HL-60 (cell line): Measurements from ENCODE around the gene CYP26A1.

Source experiments
- DNase-seq, 2 experiments: peaks; one replicate each; pipeline ENCODE4 v3.0.0-alpha.2; 2010 to 2020; ENCODE audit warnings: low read depth in 1 of 2, low spot score in 1 of 2
- H3K27ac ChIP-seq: fragments of 250-450 bp; sonication (Bioruptor Pico); replicated peaks from 2 replicates; pipeline ENCODE4 v1.5.1; 2020; ENCODE audit warnings: mild to moderate bottlenecking, moderate library complexity
- H3K27me3 ChIP-seq: fragments of 250-450 bp; sonication (Bioruptor Pico); 2 replicates; pipeline ENCODE4 v1.5.1; 2021; ENCODE audit warnings: mild to moderate bottlenecking, moderate library complexity; ENCODE audit not compliant: insufficient read depth, poor library complexity, severe bottlenecking
- H3K4me3 ChIP-seq: replicated peaks from 2 replicates; pipeline ENCODE4 v1.5.1; 2011; ENCODE audit warnings: mild to moderate bottlenecking, control low read depth, low read length; ENCODE audit not compliant: insufficient read depth
- SPI1 ChIP-seq: IDR thresholded peaks from 2 replicates; pipeline ENCODE4 v1.6.1; 2012; ENCODE audit warnings: low read depth, mild to moderate bottlenecking, borderline replicate concordance
- TF ChIP-seq, protein P1 (sequence below): IDR thresholded peaks from one replicate; pipeline ENCODE4 v1.5.1; 2011; ENCODE audit warnings: low read length, control low read depth, inconsistent platforms; ENCODE audit not compliant: insufficient read depth

The CYP26A1 gene

GRCh38 chr10:93126483-93127052 is 52.9 kb downstream of the CYP26A1 start:
- Histone ChIP-seq H3K27me3 (no peaks in the 10 kb centered on the region), H3K4me3 (no peak overlapping the region), H3K27ac (no peak overlapping the region)
- DNase-seq, result no peak
- no peak for TF ChIP-seq SPI1
- TF ChIP-seq, protein P1, sequence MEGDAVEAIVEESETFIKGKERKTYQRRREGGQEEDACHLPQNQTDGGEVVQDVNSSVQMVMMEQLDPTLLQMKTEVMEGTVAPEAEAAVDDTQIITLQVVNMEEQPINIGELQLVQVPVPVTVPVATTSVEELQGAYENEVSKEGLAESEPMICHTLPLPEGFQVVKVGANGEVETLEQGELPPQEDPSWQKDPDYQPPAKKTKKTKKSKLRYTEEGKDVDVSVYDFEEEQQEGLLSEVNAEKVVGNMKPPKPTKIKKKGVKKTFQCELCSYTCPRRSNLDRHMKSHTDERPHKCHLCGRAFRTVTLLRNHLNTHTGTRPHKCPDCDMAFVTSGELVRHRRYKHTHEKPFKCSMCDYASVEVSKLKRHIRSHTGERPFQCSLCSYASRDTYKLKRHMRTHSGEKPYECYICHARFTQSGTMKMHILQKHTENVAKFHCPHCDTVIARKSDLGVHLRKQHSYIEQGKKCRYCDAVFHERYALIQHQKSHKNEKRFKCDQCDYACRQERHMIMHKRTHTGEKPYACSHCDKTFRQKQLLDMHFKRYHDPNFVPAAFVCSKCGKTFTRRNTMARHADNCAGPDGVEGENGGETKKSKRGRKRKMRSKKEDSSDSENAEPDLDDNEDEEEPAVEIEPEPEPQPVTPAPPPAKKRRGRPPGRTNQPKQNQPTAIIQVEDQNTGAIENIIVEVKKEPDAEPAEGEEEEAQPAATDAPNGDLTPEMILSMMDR, result peak; percentile 19
